Smooth muscle cell of the brain vasculature (primary cell): ENCODE measurements around the gene CLASRP.
"Not testable (repeated sequence)": the region's sequence is repeated elsewhere in the genome, so short reads cannot be mapped to it uniquely, and the experiment has no call there.

Experiments
- DNase-seq: peaks from one replicate; pipeline ENCODE4 v3.0.0-alpha.2; 2012; ENCODE audit warnings: low read depth, low spot score

CLASRP gene

GRCh38 chr19:45103508-45104319 lies 64.9 kb downstream of the CLASRP start:
- no peak for DNase-seq

GRCh38 chr19:45104658-45105349 lies 66.0 kb downstream of the CLASRP start:
- no peak for DNase-seq

GRCh38 chr19:45106363-45106762 lies 67.5 kb downstream of the CLASRP start:
- DNase-seq, result not testable (repeated sequence)

- no peak for DNase-seq
Measured at GRCh38 chr19:45107621-45108150, 68.8 kb downstream of the CLASRP start.

GRCh38 chr19:45110851-45111266 lies 72.0 kb downstream of the CLASRP start:
- DNase-seq, result no peak

- DNase-seq, result no peak
Measured at GRCh38 chr19:45112111-45112827, 73.4 kb downstream of the CLASRP start.

- DNase-seq, result no peak
Measured at GRCh38 chr19:45113628-45114027, 74.8 kb downstream of the CLASRP start.

GRCh38 chr19:45114116-45114515 lies 75.3 kb downstream of the CLASRP start:
- DNase-seq, result no peak

GRCh38 chr19:45115809-45116615 lies 77.2 kb downstream of the CLASRP start:
- DNase-seq, result no peak

GRCh38 chr19:45117167-45117594 lies 78.3 kb downstream of the CLASRP start:
- DNase-seq, result no peak

GRCh38 chr19:45117671-45118070 lies 78.8 kb downstream of the CLASRP start:
- DNase-seq, result no peak

- no peak for DNase-seq
Measured at GRCh38 chr19:45118106-45118505, 79.3 kb downstream of the CLASRP start.

GRCh38 chr19:45118591-45119355 lies 79.9 kb downstream of the CLASRP start:
- DNase-seq, result not testable (repeated sequence)

- no peak for DNase-seq
Measured at GRCh38 chr19:45119582-45119981, 80.7 kb downstream of the CLASRP start.
